Dendritic cell treated with granulocyte-macrophage colony-stimulating factor and Interleukin-4, amounts not matched to agents 40 ng/mL and 50 ng/mL, for 4 days (primary cell): Measurements from ENCODE around the gene DPP6.

Experiments
- H3K27ac Mint-ChIP-seq: one replicate; pipeline ENCODE4 v1.8.0; 2022; ENCODE audit warnings: mild to moderate bottlenecking, mixed read lengths
- H3K27me3 Mint-ChIP-seq: one replicate; pipeline ENCODE4 v1.8.0; 2022; ENCODE audit warnings: mild to moderate bottlenecking, mixed read lengths
- H3K36me3 Mint-ChIP-seq: one replicate; pipeline ENCODE4 v1.8.0; 2022; ENCODE audit warnings: low read depth, mixed read lengths
- H3K4me1 Mint-ChIP-seq: one replicate; pipeline ENCODE4 v1.8.0; 2022; ENCODE audit warnings: low read depth, mixed read lengths
- H3K4me3 Mint-ChIP-seq: one replicate; pipeline ENCODE4 v1.8.0; 2022; ENCODE audit warnings: mild to moderate bottlenecking, moderate library complexity, mixed read lengths
- H3K9me3 Mint-ChIP-seq: one replicate; pipeline ENCODE4 v1.8.0; 2022; ENCODE audit warnings: mixed read lengths
- intact Hi-C: fragments of 100-400 bp; cut with micrococcal nuclease; formaldehyde crosslinking; loops from one replicate; pipeline ENCODE4 v1.15.0; 2022

DPP6 gene

GRCh38 chr7:154872811-154873499 is 820.8 kb downstream of the DPP6 start:
- Mint-ChIP-seq H3K36me3 (no peaks in the 10 kb centered on the region), H3K4me1 (no peaks in the 10 kb centered on the region), H3K4me3 (no peak overlapping the region), H3K27me3 (peaks cover 18% of the 10 kb centered on the region), H3K9me3 (no peaks in the 10 kb centered on the region), H3K27ac (no peak overlapping the region)
- intact Hi-C loops, result no loop called here

- Mint-ChIP-seq H3K36me3 (no peaks in the 10 kb centered on the region), H3K4me1 (no peaks in the 10 kb centered on the region), H3K27ac (no peak overlapping the region), H3K9me3 (no peaks in the 10 kb centered on the region), H3K27me3 (peaks cover 11% of the 10 kb centered on the region), H3K4me3 (no peak overlapping the region)
- intact Hi-C loops, result no loop called here
These were observed 821.4 kb downstream of the DPP6 start for GRCh38 chr7:154873500-154874121.

DNA sequence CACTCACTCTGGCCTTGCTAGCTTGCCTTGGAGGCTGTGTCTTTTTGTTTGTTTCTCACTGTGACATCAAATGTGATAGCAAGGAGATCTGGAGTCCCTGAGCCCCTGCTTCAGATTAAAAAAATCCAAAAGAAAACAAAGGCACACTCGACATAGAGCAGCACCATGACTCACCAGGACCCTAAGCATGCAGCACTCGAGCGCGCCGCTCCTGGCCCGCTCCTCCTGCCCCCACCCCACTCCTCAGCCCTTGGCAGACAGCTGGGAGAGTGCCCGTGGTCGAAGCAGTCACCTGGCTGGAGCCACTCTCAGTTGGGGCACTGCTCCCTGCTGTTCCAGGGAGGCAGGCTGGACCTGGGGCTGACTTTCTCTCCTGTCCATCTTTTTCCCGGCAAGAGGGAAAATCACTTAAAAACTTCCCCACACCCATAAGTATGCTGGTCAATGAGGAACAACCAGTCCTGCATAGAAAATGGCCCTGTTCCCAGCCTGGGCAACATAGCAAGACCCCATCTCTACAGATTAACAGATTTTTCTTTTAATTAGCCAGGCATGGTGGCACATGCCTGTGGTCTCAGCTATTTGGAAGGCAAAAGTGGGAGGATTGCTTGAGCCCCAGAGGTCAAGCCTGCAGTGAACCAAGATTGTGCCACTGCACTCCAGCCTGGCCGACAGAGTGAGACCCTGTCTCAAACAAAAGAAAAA is 822.4 kb downstream of the DPP6 start:
- intact Hi-C loops, result no loop called here
- peaks cover 4% of the 10 kb centered on the region for H3K27me3 Mint-ChIP-seq
- no peaks in the 10 kb centered on the region for H3K9me3 Mint-ChIP-seq
- no peaks in the 10 kb centered on the region for H3K4me1 Mint-ChIP-seq
- H3K4me3 Mint-ChIP-seq, result no peak overlapping the region
- no peak overlapping the region for H3K27ac Mint-ChIP-seq
- no peaks in the 10 kb centered on the region for H3K36me3 Mint-ChIP-seq

GRCh38 chr7:154875297-154875696 is 823.1 kb downstream of the DPP6 start:
- Mint-ChIP-seq H3K27ac (no peak overlapping the region), H3K36me3 (no peaks in the 10 kb centered on the region), H3K9me3 (no peaks in the 10 kb centered on the region), H3K4me1 (no peaks in the 10 kb centered on the region), H3K27me3 (peaks cover 4% of the 10 kb centered on the region), H3K4me3 (no peak overlapping the region)
- intact Hi-C loops, result no loop called here

DNA sequence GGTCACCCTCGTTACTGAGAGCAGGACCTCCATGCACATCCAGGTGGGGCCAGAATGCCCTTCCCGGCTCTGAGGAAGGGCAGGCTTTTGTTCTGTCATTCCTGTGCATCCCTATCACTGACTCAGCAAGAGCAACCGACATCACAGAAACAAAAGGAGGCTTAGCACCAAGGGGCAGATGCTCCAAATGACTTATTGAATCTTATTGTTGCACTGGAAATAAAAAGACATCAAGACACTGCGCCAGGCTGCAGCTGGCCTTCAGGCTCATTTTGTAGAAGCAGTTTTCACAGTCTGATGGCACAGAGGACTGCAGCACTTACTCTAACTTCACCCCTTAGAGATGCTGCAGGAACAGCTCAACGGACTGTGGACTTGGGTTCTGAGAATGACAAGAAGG is 824.3 kb downstream of the DPP6 start:
- Mint-ChIP-seq H3K9me3 (no peaks in the 10 kb centered on the region), H3K36me3 (no peaks in the 10 kb centered on the region), H3K4me1 (no peaks in the 10 kb centered on the region), H3K27me3 (peaks cover 2% of the 10 kb centered on the region), H3K27ac (no peak overlapping the region), H3K4me3 (no peak overlapping the region)
- intact Hi-C loops, result no loop called here

GRCh38 chr7:154877031-154877430 is 824.8 kb downstream of the DPP6 start:
- Mint-ChIP-seq H3K4me3 (no peak overlapping the region), H3K27me3 (peaks cover 2% of the 10 kb centered on the region), H3K4me1 (no peaks in the 10 kb centered on the region), H3K9me3 (no peaks in the 10 kb centered on the region), H3K27ac (no peak overlapping the region), H3K36me3 (no peaks in the 10 kb centered on the region)
- intact Hi-C loops, result no loop called here

DNA sequence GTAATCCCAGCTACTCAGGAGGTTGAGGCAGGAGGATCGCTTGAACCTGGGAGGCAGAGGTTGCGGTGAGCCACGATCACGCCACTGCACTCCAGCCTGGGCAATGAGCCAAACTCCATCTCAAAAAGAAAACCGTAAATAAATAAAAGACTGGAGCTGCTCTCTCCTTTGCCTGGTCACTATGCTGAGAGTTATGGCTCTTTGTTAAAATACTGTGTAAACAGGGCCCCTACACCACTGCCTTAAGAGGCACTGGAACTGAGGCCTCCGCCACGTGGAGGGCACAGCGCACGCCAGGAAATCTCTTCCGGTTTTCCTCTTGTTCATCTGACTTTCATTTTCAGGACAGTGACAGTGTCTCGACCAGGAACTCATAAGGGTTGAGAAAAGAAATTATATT is 827.4 kb downstream of the DPP6 start:
- Mint-ChIP-seq H3K4me1 (no peaks in the 10 kb centered on the region), H3K27ac (no peak overlapping the region), H3K9me3 (no peaks in the 10 kb centered on the region), H3K36me3 (no peaks in the 10 kb centered on the region), H3K4me3 (no peak overlapping the region), H3K27me3 (no peaks in the 10 kb centered on the region)
- intact Hi-C loops, result no loop called here

DNA sequence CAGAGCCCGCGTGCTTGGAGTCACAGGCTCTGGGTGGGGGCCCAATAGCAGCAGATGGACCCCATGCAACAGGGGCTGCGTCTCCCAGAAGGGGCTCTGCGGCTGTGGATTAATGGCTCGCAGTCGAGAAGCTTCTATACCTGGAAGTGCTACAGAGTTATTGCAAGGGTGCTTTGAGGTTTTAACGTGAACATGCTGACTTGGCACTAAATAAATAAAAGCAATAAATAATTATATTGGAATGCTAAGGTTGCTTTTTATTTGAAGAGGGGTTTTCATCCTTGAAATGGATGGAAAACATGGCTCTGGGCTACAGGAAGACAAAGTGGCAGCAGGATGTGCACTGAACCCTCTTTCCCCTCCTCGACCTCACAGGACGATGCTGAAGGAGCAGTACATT is 828.3 kb downstream of the DPP6 start:
- no peaks in the 10 kb centered on the region for H3K4me1 Mint-ChIP-seq
- H3K9me3 Mint-ChIP-seq, result no peaks in the 10 kb centered on the region
- no peaks in the 10 kb centered on the region for H3K36me3 Mint-ChIP-seq
- no peaks in the 10 kb centered on the region for H3K27me3 Mint-ChIP-seq
- H3K4me3 Mint-ChIP-seq, result no peak overlapping the region
- intact Hi-C loops, result no loop called here
- no peak overlapping the region for H3K27ac Mint-ChIP-seq

DNA sequence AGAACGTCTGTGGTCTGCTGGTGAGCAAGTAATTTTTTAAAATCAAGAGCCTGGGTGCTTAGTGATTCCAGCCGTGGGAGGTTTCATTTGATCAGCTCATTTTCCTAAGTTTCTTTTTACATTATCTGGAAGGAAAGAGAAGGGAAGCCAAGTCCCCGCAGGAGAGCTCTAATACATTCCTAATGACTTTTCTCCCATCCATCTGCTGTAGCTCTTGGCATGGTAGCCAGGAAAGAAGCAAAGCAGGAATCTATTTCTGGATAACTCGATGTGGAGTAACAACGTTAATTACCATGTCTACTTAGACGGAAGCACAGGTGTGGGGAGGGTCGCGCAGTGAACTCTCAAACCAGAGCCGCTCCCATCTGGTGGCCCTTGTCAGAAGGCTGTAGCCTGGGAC is 828.8 kb downstream of the DPP6 start:
- H3K27me3 Mint-ChIP-seq, result no peaks in the 10 kb centered on the region
- no peak overlapping the region for H3K27ac Mint-ChIP-seq
- intact Hi-C loops, result no loop called here

DNA sequence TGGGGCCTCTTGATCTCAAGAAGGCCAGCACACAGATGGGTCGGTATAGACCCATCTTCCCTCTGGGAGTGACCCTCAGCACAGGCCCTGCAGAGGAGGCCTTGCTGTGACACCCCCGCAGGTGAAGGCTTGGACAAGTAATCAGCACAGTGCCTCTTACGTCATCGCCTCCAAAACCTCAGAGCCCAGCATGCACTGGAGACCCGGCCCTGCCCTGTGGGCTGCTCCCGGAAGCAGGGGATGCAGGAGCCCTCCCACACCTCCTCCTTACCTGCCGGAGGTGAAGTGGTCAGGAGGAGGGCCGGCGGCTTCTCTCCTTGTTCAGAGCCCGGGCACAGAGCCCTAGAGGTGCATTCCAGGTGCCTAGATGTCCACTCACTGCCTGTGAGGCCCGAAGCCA is 829.3 kb downstream of the DPP6 start:
- no peaks in the 10 kb centered on the region for H3K9me3 Mint-ChIP-seq
- no peak overlapping the region for H3K4me3 Mint-ChIP-seq
- no peaks in the 10 kb centered on the region for H3K36me3 Mint-ChIP-seq
- H3K27ac Mint-ChIP-seq, result no peak overlapping the region
- no peaks in the 10 kb centered on the region for H3K4me1 Mint-ChIP-seq
- intact Hi-C loops, result no loop called here
- no peaks in the 10 kb centered on the region for H3K27me3 Mint-ChIP-seq

More for the DNA sequence above, 828.8 kb downstream of the DPP6 start:
- no peaks in the 10 kb centered on the region for H3K9me3 Mint-ChIP-seq
- H3K4me1 Mint-ChIP-seq, result no peaks in the 10 kb centered on the region
- H3K4me3 Mint-ChIP-seq, result no peak overlapping the region
- H3K36me3 Mint-ChIP-seq, result no peaks in the 10 kb centered on the region

- Mint-ChIP-seq H3K4me3 (no peak overlapping the region), H3K4me1 (no peaks in the 10 kb centered on the region), H3K27ac (no peak overlapping the region), H3K27me3 (no peaks in the 10 kb centered on the region), H3K36me3 (no peaks in the 10 kb centered on the region), H3K9me3 (no peaks in the 10 kb centered on the region)
- intact Hi-C loops, result no loop called here
These were observed 830.8 kb downstream of the DPP6 start for GRCh38 chr7:154882931-154883474.

DNA sequence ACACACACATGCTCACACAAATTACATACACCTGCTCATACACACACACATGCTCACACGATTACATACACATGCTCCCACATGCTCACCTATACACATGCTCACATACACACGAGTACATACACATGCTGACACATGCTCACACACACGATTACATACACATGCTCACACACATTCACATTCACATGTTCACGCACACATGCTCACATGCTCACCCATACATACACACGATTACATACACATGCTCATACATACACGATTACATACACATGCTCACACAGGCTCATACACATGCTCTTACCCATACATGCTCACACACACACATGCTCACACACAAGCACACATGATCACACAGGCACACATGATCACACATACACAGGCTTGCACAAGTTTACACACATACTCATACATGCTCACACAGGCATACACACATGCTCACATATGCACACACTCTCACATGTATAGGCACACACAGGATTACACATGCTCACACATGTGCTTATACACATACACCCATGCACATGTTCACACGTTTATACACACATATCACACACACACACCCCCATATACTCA is 832.2 kb downstream of the DPP6 start:
- Mint-ChIP-seq H3K27ac (no peak overlapping the region), H3K9me3 (peaks cover 6% of the 10 kb centered on the region), H3K4me1 (no peaks in the 10 kb centered on the region), H3K27me3 (no peaks in the 10 kb centered on the region), H3K36me3 (no peaks in the 10 kb centered on the region), H3K4me3 (no peak overlapping the region)
- intact Hi-C loops, result no loop called here

DNA sequence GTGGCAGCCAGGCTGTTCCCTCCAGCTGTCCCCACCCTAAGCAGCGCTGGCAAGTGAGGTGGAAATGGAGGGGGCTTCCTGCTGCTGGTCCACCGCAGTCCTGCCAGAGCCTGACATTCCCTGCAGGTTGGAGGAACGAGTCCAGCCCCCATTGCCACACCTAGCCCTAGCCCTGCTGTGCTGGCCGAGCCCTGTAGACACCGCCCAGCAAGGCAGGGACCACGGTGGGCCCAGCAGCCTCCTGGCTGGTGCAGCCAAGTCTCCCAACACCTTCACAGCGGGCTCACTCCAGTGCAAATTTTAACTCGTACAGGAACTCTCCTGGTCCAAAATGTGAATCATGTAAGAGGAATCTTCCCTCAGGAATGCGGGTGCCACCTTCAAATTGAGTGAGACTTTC is 834.4 kb downstream of the DPP6 start:
- H3K9me3 Mint-ChIP-seq, result peaks cover 16% of the 10 kb centered on the region

DNA sequence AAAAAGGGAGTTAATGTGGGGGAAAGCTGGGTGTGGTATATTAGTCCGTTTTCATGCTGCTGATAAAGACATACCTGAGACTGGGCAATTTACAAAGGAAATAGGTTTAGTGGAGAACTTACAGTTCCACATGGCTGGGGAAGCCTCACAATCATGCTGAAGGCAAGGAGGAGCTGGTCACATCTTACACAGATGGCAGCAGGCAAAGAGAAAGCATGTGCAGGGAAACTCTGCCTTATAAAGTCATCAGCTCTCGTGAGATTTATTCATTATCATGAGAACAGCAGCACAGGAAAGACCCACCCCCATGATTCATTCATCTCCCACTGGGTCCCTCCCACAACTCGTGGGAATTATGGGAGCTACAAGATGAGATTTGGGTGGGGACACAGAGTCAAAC is 836.5 kb downstream of the DPP6 start:
- intact Hi-C loops, result no loop called here
- Mint-ChIP-seq H3K36me3 (no peaks in the 10 kb centered on the region), H3K27me3 (peaks cover 2% of the 10 kb centered on the region), H3K4me1 (no peaks in the 10 kb centered on the region), H3K4me3 (no peak overlapping the region), H3K9me3 (peaks cover 16% of the 10 kb centered on the region), H3K27ac (no peak overlapping the region)

More for the DNA sequence above, 834.4 kb downstream of the DPP6 start:
- no peaks in the 10 kb centered on the region for H3K27me3 Mint-ChIP-seq
- intact Hi-C loops, result no loop called here
- H3K36me3 Mint-ChIP-seq, result no peaks in the 10 kb centered on the region
- no peak overlapping the region for H3K4me3 Mint-ChIP-seq
- no peaks in the 10 kb centered on the region for H3K4me1 Mint-ChIP-seq
- no peak overlapping the region for H3K27ac Mint-ChIP-seq
